CD4-positive, alpha-beta T cell treated with Interleukin-2 at 100 ng/mL for 4 hours (primary cell): ENCODE data around the gene ARHGAP24.

Experiments used
- DNase-seq: peaks from one replicate; pipeline ENCODE4 v3.0.0-alpha.2; 2020; ENCODE audit warnings: low spot score

The ARHGAP24 gene

GRCh38 chr4:85700362-85700761, 225.4 kb downstream of the ARHGAP24 start:
- DNase-seq: no peak

- DNase-seq: no peak
Measured at GRCh38 chr4:85701861-85702321, 226.9 kb downstream of the ARHGAP24 start.

GRCh38 chr4:85703096-85703495, 228.1 kb downstream of the ARHGAP24 start:
- DNase-seq: no peak

- no peak for DNase-seq
Measured at GRCh38 chr4:85707611-85708010, 232.7 kb downstream of the ARHGAP24 start.

- DNase-seq: no peak
Measured at GRCh38 chr4:85708468-85708867, 233.5 kb downstream of the ARHGAP24 start.

GRCh38 chr4:85713005-85713404, 238.1 kb downstream of the ARHGAP24 start:
- no peak for DNase-seq

- no peak for DNase-seq
Measured at GRCh38 chr4:85715991-85716737, 241.2 kb downstream of the ARHGAP24 start.

- DNase-seq: no peak
Measured at GRCh38 chr4:85717351-85717750, 242.4 kb downstream of the ARHGAP24 start.

- DNase-seq: no peak
Measured at GRCh38 chr4:85717847-85718246, 242.9 kb downstream of the ARHGAP24 start.

GRCh38 chr4:85720735-85721134, 245.8 kb downstream of the ARHGAP24 start:
- DNase-seq: no peak

GRCh38 chr4:85722401-85722800, 247.5 kb downstream of the ARHGAP24 start:
- no peak for DNase-seq

- no peak for DNase-seq
Measured at GRCh38 chr4:85722807-85723206, 247.9 kb downstream of the ARHGAP24 start.

- DNase-seq: no peak
Measured at GRCh38 chr4:85724791-85725563, 250.0 kb downstream of the ARHGAP24 start.

GRCh38 chr4:85725721-85726170, 250.8 kb downstream of the ARHGAP24 start:
- no peak for DNase-seq

GRCh38 chr4:85726555-85726954, 251.6 kb downstream of the ARHGAP24 start:
- DNase-seq: no peak

- no peak for DNase-seq
Measured at GRCh38 chr4:85728464-85728863, 253.5 kb downstream of the ARHGAP24 start.

- no peak for DNase-seq
Measured at GRCh38 chr4:85732124-85732523, 257.2 kb downstream of the ARHGAP24 start.

GRCh38 chr4:85733798-85734197, 258.8 kb downstream of the ARHGAP24 start:
- DNase-seq: no peak

GRCh38 chr4:85734424-85734831, 259.5 kb downstream of the ARHGAP24 start:
- no peak for DNase-seq

- no peak for DNase-seq
Measured at GRCh38 chr4:85736571-85736970, 261.6 kb downstream of the ARHGAP24 start.

- DNase-seq: no peak
Measured at GRCh38 chr4:85737254-85737653, 262.3 kb downstream of the ARHGAP24 start.

GRCh38 chr4:85738721-85739120, 263.8 kb downstream of the ARHGAP24 start:
- no peak for DNase-seq

GRCh38 chr4:85740431-85740861, 265.5 kb downstream of the ARHGAP24 start:
- no peak for DNase-seq
